Type B pancreatic cell (in vitro differentiated cells): ENCODE results near the gene ZNF396. TPM values are rescaled to one million over a fixed set of nuclear protein-coding genes. Genes with fewer than 3 reads are reported as not detected.

ENCODE experiments used
- DNase-seq: peaks from one replicate; pipeline ENCODE4 v3.0.0; 2021; ENCODE audit warnings: mixed read lengths; ENCODE audit not compliant: unreplicated experiment; ENCODE audit errors: extremely low spot score
- H3K27ac Mint-ChIP-seq: 2 replicates; pipeline ENCODE4 v1.8.0; 2021; ENCODE audit warnings: mild to moderate bottlenecking, mixed read lengths
- H3K27me3 Mint-ChIP-seq: 2 replicates; pipeline ENCODE4 v1.8.0; 2021; ENCODE audit warnings: mixed read lengths
- H3K36me3 Mint-ChIP-seq: 2 replicates; pipeline ENCODE4 v1.8.0; 2021; ENCODE audit warnings: mixed read lengths
- H3K4me1 Mint-ChIP-seq: one replicate; pipeline ENCODE4 v1.8.0; 2021; ENCODE audit warnings: mixed read lengths; ENCODE audit not compliant: unreplicated experiment
- H3K4me3 Mint-ChIP-seq: 2 replicates; pipeline ENCODE4 v1.8.0; 2021; ENCODE audit warnings: mild to moderate bottlenecking, mixed read lengths
- H3K9me3 Mint-ChIP-seq: 2 replicates; pipeline ENCODE4 v1.8.0; 2021; ENCODE audit warnings: mixed read lengths
- total RNA-seq: library from RNA; stranded (reverse); gene quantifications from 2 replicates; pipeline ENCODE4 v1.2.1, GENCODE V29; 2021; ENCODE audit warnings: low replicate concordance
- TF ChIP-seq, protein P1 (sequence below): fragments of 200-600 bp; sonication (generic); conservative IDR thresholded peaks from 2 replicates; pipeline ENCODE4 v1.5.0; 2021; ENCODE audit warnings: antibody characterized with exemption, mild to moderate bottlenecking

The ZNF396 gene
- total RNA-seq, 1 donor from 2014 or later = 4.9 TPM

DNA sequence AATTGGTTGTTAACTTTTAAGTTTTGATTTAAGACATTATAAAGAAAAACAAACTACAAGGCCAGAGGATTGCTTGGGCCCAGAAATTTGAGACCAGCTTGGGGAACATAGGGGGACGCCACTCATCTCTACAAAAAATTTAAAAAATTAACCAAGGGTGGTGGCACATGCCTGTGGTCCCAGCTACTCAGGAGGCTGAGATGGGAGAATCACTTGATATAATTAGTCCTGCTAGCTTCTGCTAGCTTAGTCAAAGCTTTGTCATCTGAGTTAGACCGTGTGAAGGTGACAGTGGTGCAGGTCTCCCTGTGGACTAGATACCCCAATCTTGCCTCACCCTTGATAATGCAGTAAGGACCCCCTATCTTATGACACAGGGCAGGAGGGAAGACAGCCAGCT, 6.0 kb upstream of the ZNF396 start:
- Mint-ChIP-seq H3K27me3 (peaks cover 42% of the 10 kb centered on the region), H3K27ac (no peak overlapping the region), H3K9me3 (no peaks in the 10 kb centered on the region), H3K36me3 (no peaks in the 10 kb centered on the region), H3K4me3 (no peak overlapping the region), H3K4me1 (no peaks in the 10 kb centered on the region)
- TF ChIP-seq, protein P1, sequence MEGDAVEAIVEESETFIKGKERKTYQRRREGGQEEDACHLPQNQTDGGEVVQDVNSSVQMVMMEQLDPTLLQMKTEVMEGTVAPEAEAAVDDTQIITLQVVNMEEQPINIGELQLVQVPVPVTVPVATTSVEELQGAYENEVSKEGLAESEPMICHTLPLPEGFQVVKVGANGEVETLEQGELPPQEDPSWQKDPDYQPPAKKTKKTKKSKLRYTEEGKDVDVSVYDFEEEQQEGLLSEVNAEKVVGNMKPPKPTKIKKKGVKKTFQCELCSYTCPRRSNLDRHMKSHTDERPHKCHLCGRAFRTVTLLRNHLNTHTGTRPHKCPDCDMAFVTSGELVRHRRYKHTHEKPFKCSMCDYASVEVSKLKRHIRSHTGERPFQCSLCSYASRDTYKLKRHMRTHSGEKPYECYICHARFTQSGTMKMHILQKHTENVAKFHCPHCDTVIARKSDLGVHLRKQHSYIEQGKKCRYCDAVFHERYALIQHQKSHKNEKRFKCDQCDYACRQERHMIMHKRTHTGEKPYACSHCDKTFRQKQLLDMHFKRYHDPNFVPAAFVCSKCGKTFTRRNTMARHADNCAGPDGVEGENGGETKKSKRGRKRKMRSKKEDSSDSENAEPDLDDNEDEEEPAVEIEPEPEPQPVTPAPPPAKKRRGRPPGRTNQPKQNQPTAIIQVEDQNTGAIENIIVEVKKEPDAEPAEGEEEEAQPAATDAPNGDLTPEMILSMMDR = no peak
- no peak for DNase-seq

DNA sequence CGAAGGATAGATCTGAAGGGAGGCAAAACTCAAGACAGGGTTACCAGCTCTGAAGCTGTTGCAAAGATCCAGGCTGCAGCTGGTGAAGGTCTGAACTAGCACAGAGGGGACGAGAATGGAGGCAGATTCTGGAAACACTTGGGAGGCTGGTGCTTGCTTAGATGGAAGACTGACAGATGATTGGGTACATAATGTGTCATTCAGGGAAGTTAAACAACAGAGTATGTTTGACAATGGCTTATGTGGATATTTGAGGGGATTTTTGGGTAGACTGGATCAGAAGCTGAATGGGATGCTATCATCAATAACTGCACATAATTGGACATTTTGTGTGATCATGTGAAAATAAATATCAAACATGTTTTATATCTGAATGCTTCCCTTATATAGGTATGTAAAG, 2.3 kb upstream of the ZNF396 start:
- Mint-ChIP-seq H3K4me1 (no peaks in the 10 kb centered on the region), H3K27me3 (peaks cover 37% of the 10 kb centered on the region), H3K4me3 (peak overlapping the region; percentile 14), H3K36me3 (no peaks in the 10 kb centered on the region), H3K27ac (no peak overlapping the region), H3K9me3 (no peaks in the 10 kb centered on the region)
- DNase-seq = no peak
- TF ChIP-seq, protein P1 = no peak

GRCh38 chr18:35378574-35378896, 1.4 kb upstream of the ZNF396 start:
- H3K27me3 Mint-ChIP-seq = peaks cover 31% of the 10 kb centered on the region
- no peaks in the 10 kb centered on the region for H3K4me1 Mint-ChIP-seq
- no peak overlapping the region for H3K27ac Mint-ChIP-seq

DNA sequence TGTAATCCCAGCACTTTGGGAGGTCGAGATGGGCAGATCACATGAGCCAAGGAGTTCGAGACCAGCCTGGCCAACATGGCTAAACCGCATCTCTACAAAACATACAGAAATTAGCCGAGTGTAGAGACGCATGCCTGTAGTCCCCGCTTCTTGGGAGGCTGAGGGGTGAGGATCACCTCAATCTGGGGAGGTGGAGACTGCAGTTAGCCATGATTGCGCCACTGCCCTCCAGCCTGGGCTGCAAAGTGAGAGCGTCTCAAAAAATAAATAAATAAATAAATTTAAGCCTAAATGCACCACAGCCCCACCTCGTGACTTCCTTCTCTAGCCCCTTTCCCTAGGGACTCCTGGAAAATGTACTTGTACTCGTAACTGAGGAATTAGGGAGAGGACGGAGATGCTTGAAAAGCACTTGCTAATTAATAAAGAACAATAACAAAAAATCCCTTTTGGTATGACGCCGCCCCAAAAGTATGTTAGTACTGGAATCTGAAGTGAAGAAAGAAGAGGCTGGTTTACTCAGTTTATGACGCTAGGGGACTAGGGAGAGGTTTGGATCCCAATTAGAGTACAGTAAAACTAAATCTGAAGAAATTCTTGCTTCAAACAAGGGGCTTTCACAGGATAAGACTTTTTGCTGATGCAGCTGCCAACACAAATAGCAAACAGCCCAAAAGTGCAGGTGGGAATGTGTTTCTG, 887 bp upstream of the ZNF396 start:
- H3K36me3 Mint-ChIP-seq = no peaks in the 10 kb centered on the region
- no peak for DNase-seq
- H3K9me3 Mint-ChIP-seq = no peaks in the 10 kb centered on the region
- peak overlapping the region; percentile 85 for H3K4me3 Mint-ChIP-seq
- H3K27me3 Mint-ChIP-seq = peaks cover 31% of the 10 kb centered on the region
- TF ChIP-seq, protein P1 = no peak
- no peak overlapping the region for H3K27ac Mint-ChIP-seq
- H3K4me1 Mint-ChIP-seq = no peaks in the 10 kb centered on the region

More at GRCh38 chr18:35378574-35378896, 1.4 kb upstream of the ZNF396 start:
- DNase-seq = no peak
- Mint-ChIP-seq H3K4me3 (no peak overlapping the region), H3K36me3 (no peaks in the 10 kb centered on the region), H3K9me3 (no peaks in the 10 kb centered on the region)
- TF ChIP-seq, protein P1 = no peak

DNA sequence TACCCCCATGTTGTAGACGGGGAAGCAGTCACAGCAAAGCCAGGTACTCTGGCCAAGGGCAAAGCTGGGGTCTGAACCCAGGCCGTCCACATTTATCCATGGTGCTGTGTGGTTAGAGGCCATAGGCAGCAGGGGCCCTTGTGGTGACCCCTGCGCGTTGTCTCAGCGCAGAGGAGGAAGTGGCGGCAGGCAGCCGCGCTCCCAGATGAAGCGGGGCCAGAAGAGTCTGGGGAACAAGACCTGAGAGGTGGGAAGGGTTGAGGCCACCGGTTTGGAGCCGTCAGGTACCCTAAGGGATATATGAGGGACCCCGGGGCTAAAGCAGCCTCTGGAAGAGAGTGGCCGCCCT, 770 bp downstream of the ZNF396 start:
- Mint-ChIP-seq H3K4me3 (peak overlapping the region; percentile 90), H3K27ac (peak overlapping the region; percentile 48), H3K36me3 (no peaks in the 10 kb centered on the region), H3K9me3 (no peaks in the 10 kb centered on the region), H3K4me1 (no peaks in the 10 kb centered on the region), H3K27me3 (peaks cover 31% of the 10 kb centered on the region)
- TF ChIP-seq, protein P1 = no peak
- DNase-seq = no peak

DNA sequence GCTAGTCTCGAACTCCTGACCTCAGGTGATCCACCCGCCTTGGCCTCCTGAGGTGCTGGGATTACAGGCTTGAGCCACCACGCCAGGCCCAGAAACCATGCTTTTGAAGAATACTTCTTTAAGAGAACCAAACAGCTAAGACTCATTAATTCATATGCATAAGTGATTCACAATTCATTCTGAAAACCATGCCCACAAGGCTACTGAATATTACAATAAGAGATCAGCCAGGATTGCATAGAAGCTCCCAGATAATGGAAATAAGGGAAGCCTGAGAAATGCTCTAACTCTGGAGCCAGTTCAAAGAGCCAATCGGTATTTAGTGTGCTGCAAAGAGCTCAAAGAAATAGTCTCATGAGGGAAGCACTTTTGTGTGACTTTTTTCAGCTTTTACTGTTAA, 2.4 kb downstream of the ZNF396 start:
- Mint-ChIP-seq H3K4me3 (peak overlapping the region; percentile 37), H3K4me1 (no peaks in the 10 kb centered on the region), H3K9me3 (no peaks in the 10 kb centered on the region), H3K27ac (no peak overlapping the region), H3K27me3 (peaks cover 28% of the 10 kb centered on the region), H3K36me3 (no peaks in the 10 kb centered on the region)
- no peak for DNase-seq
- TF ChIP-seq, protein P1 = no peak
